Suprapubic skin (tissue), 4 donors: ENCODE data around the gene TMED3. TPM values are rescaled to one million over a fixed set of nuclear protein-coding genes. Genes with fewer than 3 reads are reported as not detected.
"Not testable (repeated sequence)": the region's sequence is repeated elsewhere in the genome, so short reads cannot be mapped to it uniquely, and the experiment has no call there.

Experiments
- DNase-seq, 2 donors: peaks; one replicate each; pipeline ENCODE4 v3.0.0-alpha.2; 2019; ENCODE audit warnings: low spot score in 2 of 2
- H3K27ac ChIP-seq: fragments of 200-600 bp; sonication (generic); one replicate; pipeline ENCODE4 v1.5.1; 2019
- H3K27me3 ChIP-seq: fragments of 200-600 bp; sonication (generic); one replicate; pipeline ENCODE4 v1.5.1; 2019
- H3K36me3 ChIP-seq: fragments of 200-600 bp; sonication (generic); one replicate; pipeline ENCODE4 v1.5.1; 2019
- H3K4me1 ChIP-seq: fragments of 200-600 bp; sonication (generic); one replicate; pipeline ENCODE4 v1.5.1; 2019
- H3K4me3 ChIP-seq: fragments of 200-600 bp; sonication (generic); one replicate; pipeline ENCODE4 v1.5.1; 2019; ENCODE audit warnings: mild to moderate bottlenecking
- H3K9me3 ChIP-seq: fragments of 200-600 bp; sonication (generic); one replicate; pipeline ENCODE4 v1.5.1; 2019
- CTCF ChIP-seq, 2 donors: fragments of 200-600 bp in 1 of 2; fragments of 450-650 bp in 1 of 2; sonication (generic) in 1 of 2; IDR thresholded peaks; one replicate each; pipeline ENCODE4 v1.5.1; 2016 to 2019; ENCODE audit warnings: antibody characterized with exemption in 2 of 2, mild to moderate bottlenecking in 1 of 2, moderate library complexity in 1 of 2
- EP300 ChIP-seq: sonication (generic); formaldehyde crosslinking; IDR thresholded peaks from one replicate; pipeline ENCODE4 v1.6.1; 2017; ENCODE audit warnings: antibody characterized with exemption
- POLR2A ChIP-seq, 2 donors: fragments of 450-650 bp; IDR thresholded peaks; one replicate each; pipeline ENCODE4 v1.6.1; 2017; ENCODE audit warnings: antibody characterized with exemption in 2 of 2, mild to moderate bottlenecking in 2 of 2, moderate library complexity in 2 of 2
- POLR2AphosphoS5 ChIP-seq, 3 donors: sonication (generic); formaldehyde crosslinking; IDR thresholded peaks; one replicate each; pipeline ENCODE4 v1.6.1; 2017; ENCODE audit warnings: antibody characterized with exemption in 3 of 3
- WGBS: methylation state at CpG from one replicate; pipeline ENCODE4 v1.1.5; 2018; 5-methylcytosine and 5-hydroxymethylcytosine counted together
- total RNA-seq, 4 donors: library from RNA; depleted of rRNA; stranded (reverse); fragments of >200 nt; gene quantifications; one replicate each; pipeline ENCODE4 v1.1.0, GENCODE V29; 2016

The TMED3 gene
- total RNA-seq, 4 donors from 2014 or later, result 62.6 to 154 (median 127) TPM

GRCh38 chr15:79310612-79310984, 314 bp upstream of the TMED3 start:
- Histone ChIP-seq H3K4me1 (peaks cover 46% of the 10 kb centered on the region), H3K9me3 (no peaks in the 10 kb centered on the region), H3K4me3 (peak overlapping the region; percentile 90), H3K36me3 (peaks cover 22% of the 10 kb centered on the region), H3K27me3 (peaks cover 4% of the 10 kb centered on the region), H3K27ac (no peak overlapping the region)
- WGBS, result 5% methylated on average over 8 of the region's 17 CpGs
- no peak for TF ChIP-seq CTCF (IDR thresholded peaks at IDR 0.05)
- no peak for TF ChIP-seq POLR2AphosphoS5 (IDR thresholded peaks at IDR 0.05)
- no peak for TF ChIP-seq EP300
- TF ChIP-seq POLR2A (IDR thresholded peaks at IDR 0.05), result no peak
- no peak for DNase-seq

- TF ChIP-seq CTCF (IDR thresholded peaks at IDR 0.05) (no peak), POLR2AphosphoS5 (IDR thresholded peaks at IDR 0.05) (no peak), EP300 (no peak), POLR2A (IDR thresholded peaks at IDR 0.05) (no peak)
- 61% methylated on average over 7 of the region's 8 CpGs for WGBS
- H3K36me3 ChIP-seq, result peaks cover 36% of the 10 kb centered on the region
- no peak overlapping the region for H3K27ac ChIP-seq
- no peak for DNase-seq
- no peaks in the 10 kb centered on the region for H3K9me3 ChIP-seq
- H3K27me3 ChIP-seq, result peaks cover 2% of the 10 kb centered on the region
- peak overlapping the region; percentile 90 for H3K4me3 ChIP-seq
- peaks cover 60% of the 10 kb centered on the region for H3K4me1 ChIP-seq
Measured at GRCh38 chr15:79311901-79312553, 1.1 kb downstream of the TMED3 start.

GRCh38 chr15:79314186-79314585, 3.3 kb downstream of the TMED3 start:
- H3K4me1 ChIP-seq, result peaks cover 70% of the 10 kb centered on the region
- 97% methylated on average over 1 of the region's 1 CpG for WGBS
- no peak overlapping the region for H3K4me3 ChIP-seq
- no peak for TF ChIP-seq CTCF (IDR thresholded peaks at IDR 0.05)
- no peak for DNase-seq
- H3K9me3 ChIP-seq, result no peaks in the 10 kb centered on the region
- peak overlapping the region; percentile 85 for H3K27ac ChIP-seq
- peaks cover 58% of the 10 kb centered on the region for H3K36me3 ChIP-seq
- H3K27me3 ChIP-seq, result no peaks in the 10 kb centered on the region

GRCh38 chr15:79314811-79315210, 3.9 kb downstream of the TMED3 start:
- no peak for TF ChIP-seq POLR2A (IDR thresholded peaks at IDR 0.05)
- peak in 2 of 3 donors; percentile 61 to 63 for TF ChIP-seq POLR2AphosphoS5 (IDR thresholded peaks at IDR 0.05)
- peak overlapping the region; percentile 85 for H3K27ac ChIP-seq
- peaks cover 64% of the 10 kb centered on the region for H3K36me3 ChIP-seq
- peak; percentile 81 to 84 for DNase-seq
- no peaks in the 10 kb centered on the region for H3K9me3 ChIP-seq
- no peaks in the 10 kb centered on the region for H3K27me3 ChIP-seq
- WGBS, result 63% methylated on average over 6 of the region's 6 CpGs
- H3K4me1 ChIP-seq, result peaks cover 70% of the 10 kb centered on the region
- no peak overlapping the region for H3K4me3 ChIP-seq

GRCh38 chr15:79315623-79316328, 4.9 kb downstream of the TMED3 start:
- Histone ChIP-seq H3K4me1 (peaks cover 66% of the 10 kb centered on the region), H3K9me3 (no peaks in the 10 kb centered on the region), H3K4me3 (no peak overlapping the region), H3K27me3 (no peaks in the 10 kb centered on the region), H3K27ac (peak overlapping the region; percentile 85), H3K36me3 (peaks cover 69% of the 10 kb centered on the region)
- TF ChIP-seq EP300, result no peak
- 54% methylated on average over 10 of the region's 10 CpGs for WGBS
- no peak for DNase-seq

- no peaks in the 10 kb centered on the region for H3K9me3 ChIP-seq
- H3K4me3 ChIP-seq, result no peak overlapping the region
- peaks cover 57% of the 10 kb centered on the region for H3K4me1 ChIP-seq
- no peaks in the 10 kb centered on the region for H3K27me3 ChIP-seq
- peaks cover 80% of the 10 kb centered on the region for H3K36me3 ChIP-seq
- no peak for TF ChIP-seq CTCF (IDR thresholded peaks at IDR 0.05)
- TF ChIP-seq POLR2A (IDR thresholded peaks at IDR 0.05), result no peak
- no peak for TF ChIP-seq EP300
- TF ChIP-seq POLR2AphosphoS5 (IDR thresholded peaks at IDR 0.05), result no peak
- WGBS, result 80% methylated on average over 9 of the region's 9 CpGs
- DNase-seq, result no peak
- peak overlapping the region; percentile 34 for H3K27ac ChIP-seq
Measured at GRCh38 chr15:79316864-79317263, 6.0 kb downstream of the TMED3 start.

- 98% methylated on average over 9 of the region's 9 CpGs for WGBS
- H3K27ac ChIP-seq, DNase-seq, H3K27me3 ChIP-seq, H3K4me3 ChIP-seq, H3K9me3 ChIP-seq: not testable (repeated sequence)
- peaks cover 82% of the 10 kb centered on the region for H3K36me3 ChIP-seq
- peaks cover 30% of the 10 kb centered on the region for H3K4me1 ChIP-seq
Measured at GRCh38 chr15:79319973-79320372, 9.1 kb downstream of the TMED3 start.
